Measurements from ENCODE around the gene PCDHGA3. TPM values are rescaled to one million over a fixed set of nuclear protein-coding genes. Genes with fewer than 3 reads are reported as not detected.

PCDHGA3 gene
- total and polyA plus RNA-seq, 2 donors (not counting 3 experiments of a cell fraction or from before 2014, with no cell fraction given): 0.88 to 1.1 TPM

GRCh38 chr5:141371572-141372475, 28.2 kb downstream of the PCDHGA3 start:
- Histone ChIP-seq H3K9me3 (replicated peaks; ENCODE audit: control insufficient read depth, insufficient read depth, low read length) (no peaks in the 10 kb centered on the region), H3K4me2 (ENCODE audit: insufficient read depth, low read length) (no peak overlapping the region), H2AFZ (ENCODE audit: low read depth, low read length) (no peak overlapping the region), H4K20me1 (replicated peaks; ENCODE audit: control insufficient read depth, extremely low read depth, insufficient read depth, low read length) (no peaks in the 10 kb centered on the region), H3K27ac (ENCODE audit: insufficient read depth, low read depth, low read length) (no peak overlapping the region), H3K27me3 (ENCODE audit: control insufficient read depth in 2 of 2, insufficient read depth in 2 of 2, low read length in 2 of 2) (peaks cover 32 to 82% of the 10 kb centered on the region in 2 experiments), H3K9me1 (replicated peaks; ENCODE audit: control insufficient read depth, extremely low read depth, insufficient read depth, low read length) (no peaks in the 10 kb centered on the region), H3K79me2 (ENCODE audit: control insufficient read depth, insufficient read depth, low read length) (no peaks in the 10 kb centered on the region), H3K9ac (replicated peaks; ENCODE audit: extremely low read depth, insufficient read depth, low read length) (no peak overlapping the region), H3K36me3 (ENCODE audit: control insufficient read depth in 2 of 2, extremely low read depth in 1 of 2, insufficient read depth in 2 of 2, low read length in 2 of 2) (no peaks in the 10 kb centered on the region), H3K4me3 (replicated peaks in 1 of 3; ENCODE audit: insufficient read depth in 1 of 3, low read depth in 1 of 3, low read length in 3 of 3) (no peak overlapping the region), H3K4me1 (ENCODE audit: control insufficient read depth, extremely low read depth, insufficient read depth, low read length) (no peaks in the 10 kb centered on the region)
- DNase-seq (ENCODE audit: low read depth, low spot score) (no peak), FAIRE-seq (no peak)
- intact Hi-C loops (cut with micrococcal nuclease): loop anchor here (5.0 kb wide), 1 partner anchor 50 kb away; the partner anchor contains the start of gene PCDHGA11
- BruUV-seq (replicated peaks): no TSS peak
- ChIA-PET CTCF (interaction anchor here (1.0 to 3.5 kb wide), 10 partner anchors 9 to 192 kb away, joined by 3 to 57 read pairs (median 10); partner anchors contain the start of genes PCDHB14, PCDHGA10, PCDHGA11 and PCDHGA4), POLR2A (no interaction called here)
- no peak for TF ChIP-seq POLR2A (IDR thresholded peaks at IDR 0.05; ENCODE audit: low read depth, low read length)
- TF ChIP-seq FOS (IDR thresholded peaks at IDR 0.05; ENCODE audit: borderline replicate concordance, insufficient read depth, low read length): no peak
- TF ChIP-seq MAX (IDR thresholded peaks at IDR 0.05; ENCODE audit: insufficient read depth, insufficient read length): no peak
- TF ChIP-seq MYC (IDR thresholded peaks at IDR 0.05; ENCODE audit: low read depth, low read length): no peak
- TF ChIP-seq POLR2AphosphoS5 (IDR thresholded peaks at IDR 0.05; ENCODE audit: insufficient read depth, low read depth, low read length): no peak
- TF ChIP-seq GATA2 (IDR thresholded peaks at IDR 0.05; ENCODE audit: insufficient read depth, insufficient read length, low read depth, low read length): no peak
- no peak for TF ChIP-seq EZH2 (IDR thresholded peaks at IDR 0.05; ENCODE audit: borderline replicate concordance, low read depth, low read length, severe bottlenecking)
- no peak for TF ChIP-seq JUN (IDR thresholded peaks at IDR 0.05; ENCODE audit: borderline replicate concordance, insufficient read depth, insufficient read length, low read depth)
- no peak for TF ChIP-seq CTCF (IDR thresholded peaks at IDR 0.05; ENCODE audit: extremely low read depth in 1 of 2, insufficient read depth in 1 of 2, low read depth in 1 of 2, low read length in 2 of 2)
- dilution Hi-C loops (cut with MboI; ENCODE audit: extremely low pct_ligation_motif_present, low sequenced_read_pairs): no loop called here

All from endothelial cell of umbilical vein (primary cell).